ENCODE results near the gene FCER2. TPM values are rescaled to one million over a fixed set of nuclear protein-coding genes. Genes with fewer than 3 reads are reported as not detected.

The FCER2 gene
- polyA plus RNA-seq, 2 of the 4 experiments (the other 2 are of a cell fraction) = not detected

GRCh38 chr19:7722231-7722651 lies 20.3 kb upstream of the FCER2 start:
- ChIA-PET POLR2A (no interaction called here), CTCF (no interaction called here)
- no peak for ATAC-seq
- WGBS (ENCODE audit: missing lambda C conversion rate) = 11% methylated on average over 3 of the region's 5 CpGs
- H3K4me2 ChIP-seq = no peak overlapping the region
- TF ChIP-seq ESRRA (IDR thresholded peaks at IDR 0.05; ENCODE audit: borderline replicate concordance, low read length) (no peak), HES2 (IDR thresholded peaks at IDR 0.05) (no peak)
- no peak overlapping the region for H3K4me3 ChIP-seq
- no peaks in the 10 kb centered on the region for H3K4me1 ChIP-seq
- H3K27ac ChIP-seq = no peak overlapping the region
- no peak for DNase-seq (ENCODE audit: low read depth in 1 of 2, low spot score in 1 of 2)
- no peaks in the 10 kb centered on the region for H3K9me3 ChIP-seq
- FAIRE-seq = no peak

GRCh38 chr19:7720351-7720750 lies 18.4 kb upstream of the FCER2 start:
- H3K9me3 ChIP-seq = peaks cover 4% of the 10 kb centered on the region; the same call in 2 of the 3 replicates
- DNase-seq (ENCODE audit: low read depth in 1 of 2, low spot score in 1 of 2) (no peak), FAIRE-seq (no peak), ATAC-seq (no peak)
- H3K4me2 ChIP-seq = no peak overlapping the region
- no peak for TF ChIP-seq ZNF302 (CRISPR knock-in tag; IDR thresholded peaks at IDR 0.05)
- no peak for TF ChIP-seq MYC (IDR thresholded peaks at IDR 0.05; ENCODE audit: borderline replicate concordance, low read length)
- TF ChIP-seq FOXS1 (CRISPR knock-in tag; IDR thresholded peaks at IDR 0.05) = no peak
- TF ChIP-seq HOXB5 (CRISPR knock-in tag; IDR thresholded peaks at IDR 0.05) = no peak
- no peak for TF ChIP-seq RCOR1 (IDR thresholded peaks at IDR 0.05; ENCODE audit: low read depth, low read length)
- CTCF ChIA-PET = no interaction called here
- H3K4me3 ChIP-seq = no peak overlapping the region
- H3K4me1 ChIP-seq = no peaks in the 10 kb centered on the region
- 63% methylated on average over 5 of the region's 6 CpGs for WGBS (ENCODE audit: missing lambda C conversion rate)
- no peak overlapping the region for H3K27ac ChIP-seq
- POLR2A ChIA-PET = no interaction called here

- H3K27ac ChIP-seq = no peak overlapping the region
- 31% methylated on average over 8 of the region's 8 CpGs for WGBS (ENCODE audit: missing lambda C conversion rate)
- H3K4me2 ChIP-seq = no peak overlapping the region
- POLR2A ChIA-PET = no interaction called here
- TF ChIP-seq HOXB13 (CRISPR knock-in tag; IDR thresholded peaks at IDR 0.05; ENCODE audit: low read depth) (no peak), RFX5 (IDR thresholded peaks at IDR 0.05) (no peak), NPAS2 (CRISPR knock-in tag; IDR thresholded peaks at IDR 0.05; ENCODE audit: borderline replicate concordance) (no peak), CHD2 (IDR thresholded peaks at IDR 0.05; ENCODE audit: low read length, partially characterized antibody) (no peak), CBX8 (IDR thresholded peaks at IDR 0.05) (no peak)
- peaks cover 4% of the 10 kb centered on the region; the same call in 2 of the 3 replicates for H3K9me3 ChIP-seq
- DNase-seq (ENCODE audit: low read depth in 1 of 2, low spot score in 1 of 2) = no peak
- no peak for FAIRE-seq
- ATAC-seq = no peak
- no peak overlapping the region for H3K4me3 ChIP-seq
- CTCF ChIA-PET = interaction anchor here (1.5 kb wide), 1 partner anchor 38 kb away, joined by 3 read pairs; the partner anchor contains the start of gene TRAPPC5
- H3K4me1 ChIP-seq = no peaks in the 10 kb centered on the region
Observed at GRCh38 chr19:7718668-7719067, 16.7 kb upstream of the FCER2 start.

- TF ChIP-seq CHD2 (IDR thresholded peaks at IDR 0.05; ENCODE audit: low read length, partially characterized antibody) = no peak
- TF ChIP-seq EHMT2 (IDR thresholded peaks at IDR 0.05; ENCODE audit: low read depth) = no peak
- no peak for TF ChIP-seq EHF (CRISPR knock-in tag; IDR thresholded peaks at IDR 0.05)
- no peak for TF ChIP-seq PHF8 (IDR thresholded peaks at IDR 0.05; ENCODE audit: borderline replicate concordance, low read depth)
- no peak for TF ChIP-seq BHLHE40 (IDR thresholded peaks at IDR 0.05; ENCODE audit: low read depth, low read length)
- no peak for TF ChIP-seq NPAS2 (CRISPR knock-in tag; IDR thresholded peaks at IDR 0.05; ENCODE audit: borderline replicate concordance)
- TF ChIP-seq KDM5A (IDR thresholded peaks at IDR 0.05) = no peak
- TF ChIP-seq HOXB13 (CRISPR knock-in tag; IDR thresholded peaks at IDR 0.05; ENCODE audit: low read depth) = no peak
- Histone ChIP-seq H3K4me3 (no peak overlapping the region), H3K4me2 (no peak overlapping the region), H3K27ac (no peak overlapping the region), H3K4me1 (no peaks in the 10 kb centered on the region), H3K9me3 (peaks cover 4% of the 10 kb centered on the region; the same call in 2 of the 3 replicates)
- 0% methylated on average over 1 of the region's 1 CpG for WGBS (ENCODE audit: missing lambda C conversion rate)
- CTCF ChIA-PET = no interaction called here
- DNase-seq (ENCODE audit: low read depth in 1 of 2, low spot score in 1 of 2) (no peak), FAIRE-seq (no peak), ATAC-seq (no peak)
- POLR2A ChIA-PET = no interaction called here
Observed at GRCh38 chr19:7716762-7717161, 14.8 kb upstream of the FCER2 start.

- H3K27ac ChIP-seq = no peak overlapping the region
- CTCF ChIA-PET = no interaction called here
- 20% methylated on average over 1 of the region's 1 CpG for WGBS (ENCODE audit: missing lambda C conversion rate)
- TF ChIP-seq PHF8 (IDR thresholded peaks at IDR 0.05; ENCODE audit: borderline replicate concordance, low read depth) = no peak
- TF ChIP-seq NPAS2 (CRISPR knock-in tag; IDR thresholded peaks at IDR 0.05; ENCODE audit: borderline replicate concordance) = no peak
- TF ChIP-seq ESRRA (IDR thresholded peaks at IDR 0.05; ENCODE audit: borderline replicate concordance, low read length) = no peak
- no peak for TF ChIP-seq RFX5 (IDR thresholded peaks at IDR 0.05)
- TF ChIP-seq FOSB (CRISPR knock-in tag; IDR thresholded peaks at IDR 0.05) = no peak
- no peaks in the 10 kb centered on the region for H3K4me1 ChIP-seq
- FAIRE-seq (no peak), DNase-seq (ENCODE audit: low read depth in 1 of 2, low spot score in 1 of 2) (no peak), ATAC-seq (no peak)
- no peak overlapping the region for H3K4me2 ChIP-seq
- no peak overlapping the region for H3K4me3 ChIP-seq
- H3K9me3 ChIP-seq = peaks cover 4% of the 10 kb centered on the region; the same call in 2 of the 3 replicates
- POLR2A ChIA-PET = no interaction called here
Observed at GRCh38 chr19:7715671-7716070, 13.7 kb upstream of the FCER2 start.
